RPMI7951 (cell line): ENCODE results near the gene ZNF827. TPM values are rescaled to one million over a fixed set of nuclear protein-coding genes. Genes with fewer than 3 reads are reported as not detected.

Experiments used
- DNase-seq: peaks from one replicate; pipeline ENCODE4 v3.0.0-alpha.2; 2012; ENCODE audit warnings: low read depth
- total RNA-seq: library from RNA; depleted of rRNA; stranded (reverse); fragments of >200 nt; shearing (Covaris generic); gene quantifications from 2 replicates; pipeline ENCODE4 v1.2.3, GENCODE V29; 2014; rRNA removed

ZNF827 gene
- total RNA-seq, 1 experiment from 2014 or later = 6.5 TPM

DNA sequence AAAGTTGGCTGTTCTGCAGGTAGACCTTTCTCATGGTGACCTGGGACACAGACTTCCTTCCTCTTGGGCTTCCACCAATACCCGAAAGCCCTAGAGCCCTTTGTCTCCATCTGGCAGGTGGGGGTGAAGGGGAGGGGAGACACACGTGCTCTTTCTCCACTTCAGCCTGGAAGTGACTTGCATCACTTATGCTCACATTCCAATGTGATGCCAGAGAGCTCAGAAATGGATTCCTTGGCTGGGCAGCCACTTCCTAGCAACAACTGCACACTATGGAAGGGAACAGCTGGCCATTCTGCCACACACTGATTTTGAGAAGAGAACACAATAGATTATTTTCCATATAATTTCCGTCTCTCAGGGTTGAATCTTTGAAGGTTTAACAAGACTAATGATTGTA lies 222.4 kb downstream of the ZNF827 start:
- DNase-seq = peak; percentile 13

DNA sequence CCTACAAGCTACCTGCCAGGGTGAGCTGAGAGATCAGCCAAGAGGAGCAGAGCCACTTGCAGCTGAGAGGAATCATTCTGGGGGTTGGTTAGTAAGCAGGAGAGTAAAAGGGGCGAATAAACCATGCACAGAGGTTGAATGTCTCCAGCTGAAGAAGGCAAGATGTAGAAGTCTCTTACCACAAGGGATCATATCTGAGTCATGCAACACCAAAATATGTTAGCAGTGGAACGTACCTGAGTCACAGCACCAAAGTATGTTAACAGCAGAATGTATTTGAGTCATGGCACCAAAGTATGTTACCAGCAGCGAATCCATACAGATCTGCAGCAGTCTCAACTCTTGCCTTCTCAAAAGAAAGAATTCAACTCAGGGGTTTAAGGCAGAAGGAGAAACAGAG lies 228.8 kb downstream of the ZNF827 start:
- DNase-seq = peak; percentile 85

DNA sequence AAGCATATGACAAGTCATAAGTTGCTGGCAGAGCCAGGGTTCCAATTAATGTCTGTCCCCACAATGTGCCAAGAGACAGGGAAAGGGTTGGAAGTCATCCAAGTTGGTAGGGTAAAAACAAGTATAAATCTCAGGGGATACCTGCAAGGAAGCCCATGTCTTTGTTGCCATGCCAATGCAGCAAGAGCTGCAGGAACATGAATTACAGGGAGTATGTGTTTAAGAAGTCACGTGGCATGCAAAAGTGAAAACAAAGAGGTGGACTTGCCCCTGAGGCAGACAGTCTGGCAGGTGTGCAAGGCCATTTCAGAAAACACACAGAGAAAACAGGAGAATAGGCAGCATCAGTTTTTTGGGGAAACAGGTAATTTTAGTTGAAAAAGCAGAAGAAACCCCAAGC lies 229.3 kb downstream of the ZNF827 start:
- DNase-seq = no peak

Other genes with a start within 250 kb of the ZNF827 start
- gene LSM6, start 236.9 kb upstream of the ZNF827 start, total RNA-seq = 51.4 and 57.8 TPM in 2 replicates